ENCODE results near the gene LIN9. TPM values are rescaled to one million over a fixed set of nuclear protein-coding genes. Genes with fewer than 3 reads are reported as not detected.
"Not testable (repeated sequence)": the region's sequence is repeated elsewhere in the genome, so short reads cannot be mapped to it uniquely, and the experiment has no call there.

LIN9 gene
- total and polyA plus RNA-seq, 2 of the 13 experiments (the other 11 are each of a cell fraction or from before 2014, with no cell fraction given) = 3.0 to 10.0 TPM

GRCh38 chr1:226274138-226274537 is 34.8 kb downstream of the LIN9 start (continued):
- TF ChIP-seq ARNT2 (CRISPR knock-in tag; IDR thresholded peaks at IDR 0.05; ENCODE audit: low read depth) (no peak), ZNF790 (CRISPR knock-in tag; IDR thresholded peaks at IDR 0.05; ENCODE audit: borderline replicate concordance) (no peak), MAFG (CRISPR knock-in tag; IDR thresholded peaks at IDR 0.05) (no peak), HOXA5 (CRISPR knock-in tag; IDR thresholded peaks at IDR 0.05) (no peak), ZNF430 (CRISPR knock-in tag; IDR thresholded peaks at IDR 0.05) (no peak)

DNA sequence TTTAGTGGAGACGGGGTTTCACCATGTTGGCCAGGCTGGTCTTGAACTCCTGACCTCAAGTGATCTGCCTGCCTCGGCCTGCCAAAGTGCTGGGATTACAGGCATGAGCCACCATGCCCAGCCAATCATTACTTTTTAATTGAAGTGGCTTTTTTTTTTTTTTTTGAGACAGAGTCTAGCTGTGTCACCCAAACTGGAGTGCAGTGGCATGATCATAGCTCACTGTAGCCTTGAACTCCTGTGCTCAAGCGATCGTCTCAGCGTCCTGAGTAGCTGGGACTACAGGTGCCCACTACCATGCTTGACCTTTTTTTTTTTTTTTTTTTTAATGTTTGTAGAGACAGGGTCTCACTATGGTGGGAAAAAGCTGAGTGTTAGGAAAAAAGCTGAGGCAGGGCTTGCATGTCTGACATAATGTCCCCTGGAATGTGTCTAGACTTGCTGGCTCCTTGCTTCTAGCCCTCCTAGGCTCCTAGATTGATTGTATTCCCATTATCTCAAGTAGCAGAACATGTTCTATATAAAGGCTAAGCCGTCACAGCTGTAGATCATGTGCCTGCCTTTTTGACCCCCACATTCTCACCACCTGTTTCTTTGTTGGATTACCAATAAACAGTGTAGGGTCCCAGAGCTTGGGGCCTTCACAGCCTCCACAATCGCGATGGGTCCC is 36.6 kb downstream of the LIN9 start:
- H2AFZ ChIP-seq (ENCODE audit: low read length); H3K27me3 ChIP-seq (ENCODE audit: control insufficient read depth in 1 of 2, insufficient read depth in 2 of 2, low read length in 2 of 2); BruUV-seq (replicated peaks); FAIRE-seq; intact Hi-C loops (cut with micrococcal nuclease; ENCODE audit: unreplicated experiment); H3K9me3 ChIP-seq (ENCODE audit: low read length); H3K27ac ChIP-seq (ENCODE audit: extremely low read length, insufficient read depth, low read length); H3K4me2 ChIP-seq (ENCODE audit: low read depth, low read length); CTCF ChIA-PET (ENCODE audit: low intra/inter-chr PET ratio, low total read pairs); H3K4me3 ChIP-seq (replicated peaks in 1 of 3; ENCODE audit: insufficient read depth in 1 of 3, low read depth in 2 of 3, low read length in 3 of 3); H4K20me1 ChIP-seq (ENCODE audit: insufficient read depth, low read length); in situ Hi-C loops (cut with HindIII; ENCODE audit: extremely low pct_ligation_motif_present, low pct_unique_long_range_greater_than_20kb); H3K79me2 ChIP-seq (ENCODE audit: insufficient read depth, low read length); H3K9ac ChIP-seq (ENCODE audit: insufficient read depth, low read depth, low read length); ATAC-seq; DNase-seq (ENCODE audit: low spot score): not testable (repeated sequence)
- H3K36me3 ChIP-seq (replicated peaks in 1 of 2; ENCODE audit: control insufficient read depth in 1 of 2, insufficient read depth in 2 of 2, low read length in 2 of 2) = peaks cover 2 to 12% of the 10 kb centered on the region in 2 experiments; a peak in 4 of 5 replicates
- WGBS (ENCODE audit: low lambda C conversion rate) = 89% methylated on average over 7 of the region's 8 CpGs
- POLR2A ChIA-PET = interaction anchor here (0.7 kb wide), 1 partner anchor 33 kb away, joined by 3 read pairs; no protein-coding TSS in a partner anchor
- peaks cover 13% of the 10 kb centered on the region for H3K4me1 ChIP-seq (ENCODE audit: insufficient read depth, low read length)

DNA sequence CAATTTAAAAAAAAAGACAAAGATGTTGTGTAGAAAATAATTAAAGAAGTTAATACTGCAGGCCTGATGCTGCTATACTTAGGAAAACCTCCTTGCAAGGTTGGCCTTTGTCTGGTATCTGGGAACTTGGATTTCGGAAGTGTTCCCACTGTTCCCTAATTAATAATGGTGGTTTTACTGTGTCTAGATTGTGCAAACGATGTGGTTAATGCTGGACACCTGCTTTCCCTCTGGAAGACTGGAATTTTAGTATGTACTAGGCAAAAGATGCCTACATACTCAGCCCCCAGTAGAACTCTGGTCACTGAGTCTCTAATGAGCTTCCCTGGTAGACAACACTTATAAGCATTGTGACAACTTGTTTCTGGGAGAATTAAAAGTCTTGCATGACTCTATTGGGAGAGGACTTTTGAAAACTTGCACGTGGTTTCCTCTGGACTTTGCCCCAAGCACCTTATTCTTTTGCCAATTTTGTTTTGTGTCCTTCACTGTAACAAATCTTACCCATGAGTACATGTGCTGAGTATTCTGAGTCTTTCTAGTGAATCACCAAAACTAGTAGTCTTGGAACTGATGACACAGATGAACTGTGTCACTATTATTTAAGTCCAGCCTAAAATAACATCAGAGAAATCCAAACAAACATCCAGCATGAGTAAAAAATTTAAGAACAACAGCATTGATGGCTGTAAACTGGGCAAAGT is 40.4 kb downstream of the LIN9 start:
- no peak for TF ChIP-seq ZNF253 (CRISPR knock-in tag; IDR thresholded peaks at IDR 0.05; ENCODE audit: borderline replicate concordance)
- no peak for TF ChIP-seq IRX3 (CRISPR knock-in tag; IDR thresholded peaks at IDR 0.05; ENCODE audit: borderline replicate concordance, low read depth)
- TF ChIP-seq, protein P1, sequence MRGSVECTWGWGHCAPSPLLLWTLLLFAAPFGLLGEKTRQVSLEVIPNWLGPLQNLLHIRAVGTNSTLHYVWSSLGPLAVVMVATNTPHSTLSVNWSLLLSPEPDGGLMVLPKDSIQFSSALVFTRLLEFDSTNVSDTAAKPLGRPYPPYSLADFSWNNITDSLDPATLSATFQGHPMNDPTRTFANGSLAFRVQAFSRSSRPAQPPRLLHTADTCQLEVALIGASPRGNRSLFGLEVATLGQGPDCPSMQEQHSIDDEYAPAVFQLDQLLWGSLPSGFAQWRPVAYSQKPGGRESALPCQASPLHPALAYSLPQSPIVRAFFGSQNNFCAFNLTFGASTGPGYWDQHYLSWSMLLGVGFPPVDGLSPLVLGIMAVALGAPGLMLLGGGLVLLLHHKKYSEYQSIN (CRISPR knock-in tag; IDR thresholded peaks at IDR 0.05; ENCODE audit: borderline replicate concordance) = no peak
- no peak for TF ChIP-seq MAFG (CRISPR knock-in tag; IDR thresholded peaks at IDR 0.05)
- TF ChIP-seq ZNF780A (CRISPR knock-in tag; IDR thresholded peaks at IDR 0.05) = no peak
- TF ChIP-seq HNRNPL (IDR thresholded peaks at IDR 0.05; ENCODE audit: low read depth, low read length) = no peak
- no peak for TF ChIP-seq MZF1 (CRISPR knock-in tag; IDR thresholded peaks at IDR 0.05; ENCODE audit: borderline replicate concordance)
- TF ChIP-seq ATF1 (CRISPR knock-in tag; IDR thresholded peaks at IDR 0.05) = no peak
- intact Hi-C loops (cut with micrococcal nuclease; ENCODE audit: unreplicated experiment) (no loop called here), in situ Hi-C loops (cut with HindIII; ENCODE audit: extremely low pct_ligation_motif_present, low pct_unique_long_range_greater_than_20kb) (no loop called here)
- no peaks in the 10 kb centered on the region for H3K27me3 ChIP-seq (ENCODE audit: control insufficient read depth in 1 of 2, insufficient read depth in 2 of 2, low read length in 2 of 2)
- no peak overlapping the region for H3K4me2 ChIP-seq (ENCODE audit: low read depth, low read length)
- BruUV-seq (replicated peaks) = no TSS peak
- FAIRE-seq = no peak
- no peak for DNase-seq (ENCODE audit: low spot score)
- no peak for ATAC-seq
- no peaks in the 10 kb centered on the region for H4K20me1 ChIP-seq (ENCODE audit: insufficient read depth, low read length)
- H3K4me1 ChIP-seq (ENCODE audit: insufficient read depth, low read length) = peaks cover 13% of the 10 kb centered on the region
- H2AFZ ChIP-seq (ENCODE audit: low read length) = no peak overlapping the region
- no peak overlapping the region for H3K4me3 ChIP-seq (replicated peaks in 1 of 3; ENCODE audit: insufficient read depth in 1 of 3, low read depth in 2 of 3, low read length in 3 of 3)
- 46% methylated on average over 2 of the region's 3 CpGs for WGBS (ENCODE audit: low lambda C conversion rate)
- no peaks in the 10 kb centered on the region for H3K79me2 ChIP-seq (ENCODE audit: insufficient read depth, low read length)
- H3K36me3 ChIP-seq (replicated peaks in 1 of 2; ENCODE audit: control insufficient read depth in 1 of 2, insufficient read depth in 2 of 2, low read length in 2 of 2) = peaks cover 2 to 14% of the 10 kb centered on the region in 2 experiments; a peak in 4 of 5 replicates
- no peak overlapping the region for H3K9ac ChIP-seq (ENCODE audit: insufficient read depth, low read depth, low read length)
- H3K9me3 ChIP-seq (ENCODE audit: low read length) = no peaks in the 10 kb centered on the region
- H3K27ac ChIP-seq (ENCODE audit: extremely low read length, insufficient read depth, low read length) = no peak overlapping the region
- ChIA-PET POLR2A (no interaction called here), CTCF (ENCODE audit: low intra/inter-chr PET ratio, low total read pairs) (no interaction called here)
